COLO668 (cell line): ENCODE data around the gene NXPH2.

Experiments
- DNase-seq: peaks from one replicate; lab custom pipeline; 2025; ENCODE audit not compliant: unreplicated experiment; lab: John Stamatoyannopoulos, UW

NXPH2 gene

GRCh38 chr2:138779781-138780445 is at the start of gene NXPH2:
TSS of gene NXPH2 (minus strand) at chr2:138780390. CDS start at chr2:138780241, 149 bp downstream.
- peak; percentile 67 for DNase-seq

- peak; percentile 67 for DNase-seq
Measured at GRCh38 chr2:138829326-138829919, 49.2 kb upstream of the NXPH2 start.

GRCh38 chr2:138827426-138828054 is 47.4 kb upstream of the NXPH2 start:
- peak; percentile 21 for DNase-seq

- peak; percentile 50 for DNase-seq
Measured at GRCh38 chr2:138823666-138824065, 43.5 kb upstream of the NXPH2 start.

- DNase-seq, result no peak
Measured at GRCh38 chr2:138819964-138820363, 39.8 kb upstream of the NXPH2 start.

- DNase-seq, result peak; percentile 11
Measured at GRCh38 chr2:138818556-138818955, 38.4 kb upstream of the NXPH2 start.

- DNase-seq, result peak; percentile 62
Measured at GRCh38 chr2:138814123-138814898, 34.1 kb upstream of the NXPH2 start.

- DNase-seq, result no peak
Measured at GRCh38 chr2:138811431-138811830, 31.2 kb upstream of the NXPH2 start.

- no peak for DNase-seq
Measured at GRCh38 chr2:138794724-138795123, 14.5 kb upstream of the NXPH2 start.

GRCh38 chr2:138787053-138787666 is 7.0 kb upstream of the NXPH2 start:
- peak; percentile 13 for DNase-seq

- DNase-seq, result no peak
Measured at GRCh38 chr2:138782383-138782782, 2.2 kb upstream of the NXPH2 start.

- DNase-seq, result no peak
Measured at GRCh38 chr2:138780908-138781307, 718 bp upstream of the NXPH2 start.

GRCh38 chr2:138780446-138780880 is 273 bp upstream of the NXPH2 start:
- DNase-seq, result peak; percentile 55

GRCh38 chr2:138779406-138779780 is 797 bp downstream of the NXPH2 start:
- DNase-seq, result no peak

GRCh38 chr2:138777996-138778395 is 2.2 kb downstream of the NXPH2 start:
- no peak for DNase-seq

GRCh38 chr2:138775736-138776135 is 4.5 kb downstream of the NXPH2 start:
- DNase-seq, result no peak

GRCh38 chr2:138771534-138771933 is 8.7 kb downstream of the NXPH2 start:
- DNase-seq, result no peak

GRCh38 chr2:138767101-138767500 is 13.1 kb downstream of the NXPH2 start:
- DNase-seq, result no peak

GRCh38 chr2:138766464-138766863 is 13.7 kb downstream of the NXPH2 start:
- no peak for DNase-seq

GRCh38 chr2:138763971-138764370 is 16.2 kb downstream of the NXPH2 start:
- DNase-seq, result no peak

GRCh38 chr2:138762533-138762932 is 17.7 kb downstream of the NXPH2 start:
- no peak for DNase-seq
